ENCODE measurements around the gene PLXNB3. TPM values are rescaled to one million over a fixed set of nuclear protein-coding genes. Genes with fewer than 3 reads are reported as not detected.
A peak's percentile ranks its signal among the peaks of the same experiment; 100 is the strongest.

Gene PLXNB3
- total RNA-seq, 4 donors from 2014 or later: 3.1 to 46.2 (median 24.7) TPM

- TF ChIP-seq EP300 (IDR thresholded peaks at IDR 0.05; ENCODE audit: low read depth) (no peak), CTCF (IDR thresholded peaks at IDR 0.05) (no peak), POLR2AphosphoS5 (IDR thresholded peaks at IDR 0.05) (no peak), POLR2A (IDR thresholded peaks at IDR 0.05) (no peak)
- Histone ChIP-seq H3K4me3 (no peak overlapping the region), H3K27me3 (no peaks in the 10 kb centered on the region), H3K36me3 (no peaks in the 10 kb centered on the region), H3K9me3 (no peaks in the 10 kb centered on the region), H3K4me1 (peaks cover 6 to 15% (median 10%) of the 10 kb centered on the region in 4 donors), H3K27ac (no peak overlapping the region)
- no peak for DNase-seq
- WGBS, 2 donors (ENCODE audit: low coverage in 1 of 2): 66% methylated on average over 2 of the region's 2 CpGs; no CpG with 5 or more reads in 1 of the 2 donors
- intact Hi-C loops (cut with DNase I; ENCODE audit: low total_unique reads) (no loop called here), in situ Hi-C loops (cut with MboI; ENCODE audit: low pct_ligation_motif_present in 1 of 4, low pct_unique_long_range_greater_than_20kb in 1 of 4, low sequenced_read_pairs in 3 of 4) (no loop called here)
Measured at GRCh38 chrX:153719701-153720100, 44.3 kb upstream of the PLXNB3 start.

- peak; percentile 24 for DNase-seq
- Histone ChIP-seq H3K4me1 (peaks cover 21 to 45% (median 40%) of the 10 kb centered on the region in 4 donors), H3K4me3 (peak overlapping the region; percentile 61 to 88 (median 82)), H3K36me3 (no peaks in the 10 kb centered on the region), H3K27me3 (no peaks in the 10 kb centered on the region), H3K9me3 (no peaks in the 10 kb centered on the region), H3K27ac (peak overlapping the region; percentile 95 to 98 (median 97))
- intact Hi-C loops (cut with DNase I; ENCODE audit: low total_unique reads) (no loop called here), in situ Hi-C loops (cut with MboI; ENCODE audit: low pct_ligation_motif_present in 1 of 4, low pct_unique_long_range_greater_than_20kb in 1 of 4, low sequenced_read_pairs in 3 of 4) (no loop called here)
- WGBS, 2 donors (ENCODE audit: low coverage in 1 of 2): 56% methylated on average over 12 of the region's 12 CpGs; no CpG with 5 or more reads in 1 of the 2 donors
- peak in 1 of 5 experiments; percentile 8 for TF ChIP-seq CTCF (IDR thresholded peaks at IDR 0.05)
- no peak for TF ChIP-seq POLR2AphosphoS5 (IDR thresholded peaks at IDR 0.05)
Measured at GRCh38 chrX:153722704-153723350, 41.2 kb upstream of the PLXNB3 start.

GRCh38 chrX:153723351-153724251 is 40.4 kb upstream of the PLXNB3 start:
- in situ Hi-C loops (cut with MboI; ENCODE audit: low pct_ligation_motif_present in 1 of 4, low pct_unique_long_range_greater_than_20kb in 1 of 4, low sequenced_read_pairs in 3 of 4): no loop called here
- peak; percentile 55 for DNase-seq
- H3K36me3 ChIP-seq: no peaks in the 10 kb centered on the region
- WGBS, 2 donors (ENCODE audit: low coverage in 1 of 2): 43% methylated on average over 78 of the region's 78 CpGs; no CpG with 5 or more reads in 1 of the 2 donors
- H3K4me1 ChIP-seq: peaks cover 25 to 52% (median 44%) of the 10 kb centered on the region in 4 donors
- H3K27me3 ChIP-seq: no peaks in the 10 kb centered on the region
- peak overlapping the region; percentile 95 to 98 (median 97) for H3K27ac ChIP-seq
- H3K4me3 ChIP-seq: peak overlapping the region; percentile 61 to 88 (median 82)
- no peaks in the 10 kb centered on the region for H3K9me3 ChIP-seq
- TF ChIP-seq EP300 (IDR thresholded peaks at IDR 0.05; ENCODE audit: low read depth) (no peak), POLR2A (IDR thresholded peaks at IDR 0.05) (peak; percentile 26), CTCF (IDR thresholded peaks at IDR 0.05) (peak in 2 of 5 experiments; percentile 5 to 26), POLR2AphosphoS5 (IDR thresholded peaks at IDR 0.05) (no peak)
- intact Hi-C loops (cut with DNase I; ENCODE audit: low total_unique reads): no loop called here
